Measurements from ENCODE around the gene CDC34.

Gene CDC34

GRCh38 chr19:566844-567243, 35.3 kb downstream of the CDC34 start:
- in situ Hi-C loops (cut with MboI; ENCODE audit: low pct_unique_long_range_greater_than_20kb, low sequenced_read_pairs, unreplicated experiment): no loop called here
- DNase-seq (ENCODE audit: low spot score): no peak
- no peak for TF ChIP-seq CTCF (IDR thresholded peaks at IDR 0.05; ENCODE audit: extremely low read depth, insufficient read depth, missing control alignments)

GRCh38 chr19:567296-567900, 35.8 kb downstream of the CDC34 start:
- no peak for DNase-seq (ENCODE audit: low spot score)
- no peak for TF ChIP-seq CTCF (IDR thresholded peaks at IDR 0.05; ENCODE audit: extremely low read depth, insufficient read depth, missing control alignments)
- in situ Hi-C loops (cut with MboI; ENCODE audit: low pct_unique_long_range_greater_than_20kb, low sequenced_read_pairs, unreplicated experiment): no loop called here

DNA sequence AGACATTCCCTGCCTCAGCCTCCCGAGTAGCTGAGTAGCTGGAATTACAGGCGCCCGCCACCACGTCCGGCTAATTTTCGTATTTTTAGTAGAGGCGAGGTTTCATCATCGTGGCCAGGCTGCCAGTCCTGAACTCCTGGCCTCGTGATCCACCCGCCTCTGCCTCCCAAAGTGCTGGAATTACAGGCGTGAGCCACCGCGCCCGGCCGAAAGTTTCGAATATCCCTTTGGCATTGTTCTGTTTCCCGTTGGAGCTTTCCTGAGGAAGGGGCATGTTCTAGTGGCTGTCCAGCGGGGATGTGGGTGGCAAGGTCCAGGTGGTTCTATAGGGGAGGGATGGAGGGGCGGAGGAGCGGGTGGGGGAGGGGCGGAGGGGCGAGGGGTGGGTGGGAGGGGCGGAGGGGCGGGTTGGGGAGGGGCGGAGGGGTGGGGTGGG, 38.7 kb downstream of the CDC34 start:
- in situ Hi-C loops (cut with MboI; ENCODE audit: low pct_unique_long_range_greater_than_20kb, low sequenced_read_pairs, unreplicated experiment): no loop called here
- DNase-seq (ENCODE audit: low spot score): no peak
- TF ChIP-seq CTCF (IDR thresholded peaks at IDR 0.05; ENCODE audit: extremely low read depth, insufficient read depth, missing control alignments): no peak

DNA sequence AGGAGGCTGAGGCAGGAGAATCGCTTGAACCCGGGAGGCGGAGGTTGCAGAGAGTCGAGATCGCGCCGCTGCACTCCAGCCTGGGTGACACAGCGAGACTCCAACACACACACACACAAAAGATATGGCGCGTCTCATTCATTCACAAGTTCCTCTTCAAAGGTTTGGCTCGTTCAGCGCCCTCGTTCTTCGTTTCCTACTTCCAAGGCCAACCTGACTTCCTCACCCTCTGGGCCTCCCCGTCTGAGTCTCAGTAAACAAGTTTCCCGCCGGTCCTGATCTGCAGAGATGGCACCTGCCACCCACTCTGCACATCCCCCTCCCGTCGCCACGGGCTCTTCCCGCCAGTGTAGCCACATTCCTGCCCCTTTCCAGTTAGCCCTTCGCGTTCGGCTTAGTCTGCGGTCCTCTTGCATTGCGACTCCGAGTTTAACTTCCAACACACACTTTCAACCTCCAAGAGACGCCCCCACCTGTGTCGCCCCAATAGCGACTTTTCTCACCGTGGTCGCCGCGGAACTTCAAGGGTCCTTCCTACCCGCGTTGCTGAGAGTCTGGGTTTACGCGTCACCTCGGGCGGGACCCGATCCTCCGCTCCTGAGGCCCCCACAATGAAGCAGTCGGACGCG, 39.5 kb downstream of the CDC34 start:
- in situ Hi-C loops (cut with MboI; ENCODE audit: low pct_unique_long_range_greater_than_20kb, low sequenced_read_pairs, unreplicated experiment): no loop called here
- peak; percentile 71 for DNase-seq (ENCODE audit: low spot score)
- no peak for TF ChIP-seq CTCF (IDR thresholded peaks at IDR 0.05; ENCODE audit: extremely low read depth, insufficient read depth, missing control alignments)

GRCh38 chr19:571566-571974, 40.0 kb downstream of the CDC34 start:
- no peak for DNase-seq (ENCODE audit: low spot score)
- in situ Hi-C loops (cut with MboI; ENCODE audit: low pct_unique_long_range_greater_than_20kb, low sequenced_read_pairs, unreplicated experiment): no loop called here
- no peak for TF ChIP-seq CTCF (IDR thresholded peaks at IDR 0.05; ENCODE audit: extremely low read depth, insufficient read depth, missing control alignments)

- no peak for TF ChIP-seq CTCF (IDR thresholded peaks at IDR 0.05; ENCODE audit: extremely low read depth, insufficient read depth, missing control alignments)
- in situ Hi-C loops (cut with MboI; ENCODE audit: low pct_unique_long_range_greater_than_20kb, low sequenced_read_pairs, unreplicated experiment): no loop called here
- DNase-seq (ENCODE audit: low spot score): peak; percentile 100
Observed at GRCh38 chr19:572140-572742, 40.7 kb downstream of the CDC34 start, which contains the start of gene BSG. Gene BSG, plus strand, starts transcription at chr19:572596. Its CDS starts 39 bp downstream, at chr19:572635.
